KOPT-K1 (cell line): Measurements from ENCODE around the gene NOP14.

Experiments used
- H3K27ac ChIP-seq: fragments of 200-600 bp; sonication (generic); 2 replicates; pipeline ENCODE4 v1.5.1; 2016; ENCODE audit warnings: antibody characterized with exemption, mild to moderate bottlenecking, low read depth, low read length; ENCODE audit not compliant: poor library complexity, severe bottlenecking
- H3K36me3 ChIP-seq: fragments of 200-600 bp; sonication (generic); 2 replicates; pipeline ENCODE4 v1.5.1; 2017; ENCODE audit warnings: antibody characterized with exemption, mild to moderate bottlenecking, low read length, moderate library complexity; ENCODE audit not compliant: insufficient read depth
- H3K9me3 ChIP-seq: fragments of 200-600 bp; sonication (generic); 2 replicates; pipeline ENCODE4 v1.5.1; 2017; ENCODE audit warnings: antibody characterized with exemption, low read length, mild to moderate bottlenecking; ENCODE audit not compliant: insufficient read depth, poor library complexity, severe bottlenecking

Gene NOP14

GRCh38 chr4:2905544-2905943 lies 57.7 kb downstream of the NOP14 start:
- no peaks in the 10 kb centered on the region for H3K9me3 ChIP-seq
- H3K27ac ChIP-seq, result no peak overlapping the region
- H3K36me3 ChIP-seq, result peaks cover 91% of the 10 kb centered on the region

GRCh38 chr4:2902126-2902525 lies 61.1 kb downstream of the NOP14 start:
- Histone ChIP-seq H3K36me3 (peaks cover 90% of the 10 kb centered on the region), H3K9me3 (no peaks in the 10 kb centered on the region), H3K27ac (no peak overlapping the region)

GRCh38 chr4:2901186-2901585 lies 62.0 kb downstream of the NOP14 start:
- H3K9me3 ChIP-seq, result no peaks in the 10 kb centered on the region
- H3K36me3 ChIP-seq, result peaks cover 92% of the 10 kb centered on the region
- no peak overlapping the region for H3K27ac ChIP-seq

- Histone ChIP-seq H3K27ac (no peak overlapping the region), H3K9me3 (no peaks in the 10 kb centered on the region), H3K36me3 (peaks cover 95% of the 10 kb centered on the region)
These were observed 62.5 kb downstream of the NOP14 start for GRCh38 chr4:2900741-2901140.

- no peaks in the 10 kb centered on the region for H3K9me3 ChIP-seq
- H3K36me3 ChIP-seq, result peaks cover 94% of the 10 kb centered on the region
- no peak overlapping the region for H3K27ac ChIP-seq
These were observed 65.2 kb downstream of the NOP14 start for GRCh38 chr4:2898001-2898400.

- peaks cover 62% of the 10 kb centered on the region for H3K36me3 ChIP-seq
- H3K27ac ChIP-seq, result no peak overlapping the region
- no peaks in the 10 kb centered on the region for H3K9me3 ChIP-seq
These were observed 69.4 kb downstream of the NOP14 start for GRCh38 chr4:2893772-2894171.

- peaks cover 54% of the 10 kb centered on the region for H3K36me3 ChIP-seq
- no peak overlapping the region for H3K27ac ChIP-seq
- H3K9me3 ChIP-seq, result no peaks in the 10 kb centered on the region
These were observed 71.9 kb downstream of the NOP14 start for GRCh38 chr4:2891294-2891693.

GRCh38 chr4:2888886-2889285 lies 74.3 kb downstream of the NOP14 start:
- H3K27ac ChIP-seq, result no peak overlapping the region
- peaks cover 54% of the 10 kb centered on the region for H3K36me3 ChIP-seq
- H3K9me3 ChIP-seq, result no peaks in the 10 kb centered on the region
